SK-N-SH treated with all-trans-retinoic acid at 6 μM for 48 hours (cell line): ENCODE results near the gene RAP1GAP.

Experiments used
- ATAC-seq: fragments of 200-7000 bp; cut with Tn5 transposase; 3 replicates; pipeline ENCODE4 v1.9.1; 2020; ENCODE audit warnings: mild to moderate bottlenecking, moderate library complexity
- ARNTL ChIP-seq: fragments of 450-650 bp; formaldehyde crosslinking; IDR thresholded peaks from 2 replicates; pipeline ENCODE4 v1.5.0; 2020; ENCODE audit warnings: low read depth, mild to moderate bottlenecking, moderate library complexity, borderline replicate concordance
- CSDC2 ChIP-seq: fragments of 250-450 bp; sonication (Bioruptor Pico); IDR thresholded peaks from 2 replicates; pipeline ENCODE4 v1.5.0; 2020; ENCODE audit warnings: mild to moderate bottlenecking, moderate library complexity
- CSRNP3 ChIP-seq: fragments of 250-450 bp; sonication (Bioruptor Pico); IDR thresholded peaks from 2 replicates; pipeline ENCODE4 v1.5.1; 2021; ENCODE audit warnings: mild to moderate bottlenecking, moderate library complexity
- ESRRG ChIP-seq: fragments of 250-450 bp; sonication (Bioruptor Pico); IDR thresholded peaks from 2 replicates; pipeline ENCODE4 v1.6.1; 2021; ENCODE audit warnings: mild to moderate bottlenecking
- GLIS3 ChIP-seq: fragments of 250-450 bp; sonication (Bioruptor Pico); IDR thresholded peaks from 2 replicates; pipeline ENCODE4 v1.5.0; 2020; ENCODE audit warnings: mild to moderate bottlenecking, moderate library complexity
- ISL1 ChIP-seq: fragments of 250-450 bp; sonication (Bioruptor Pico); IDR thresholded peaks from 2 replicates; pipeline ENCODE4 v2.1.2; 2022; ENCODE audit warnings: mild to moderate bottlenecking, moderate library complexity
- OSR1 ChIP-seq: fragments of 250-450 bp; sonication (Bioruptor Pico); IDR thresholded peaks from 2 replicates; pipeline ENCODE4 v1.8.0; 2022; ENCODE audit warnings: moderate library complexity, mild to moderate bottlenecking, inconsistent platforms
- PATZ1 ChIP-seq: fragments of 250-450 bp; sonication (Bioruptor Pico); IDR thresholded peaks from 2 replicates; pipeline ENCODE4 v1.8.0; 2020; ENCODE audit warnings: mild to moderate bottlenecking, moderate library complexity, borderline replicate concordance
- PPARA ChIP-seq: fragments of 250-450 bp; sonication (Bioruptor Pico); IDR thresholded peaks from 2 replicates; pipeline ENCODE4 v1.5.0; 2020; ENCODE audit warnings: mild to moderate bottlenecking, borderline replicate concordance
- SNAI2 ChIP-seq: fragments of 250-450 bp; sonication (Bioruptor Pico); IDR thresholded peaks from 2 replicates; pipeline ENCODE4 v1.5.0; 2020; ENCODE audit warnings: mild to moderate bottlenecking, moderate library complexity
- TCF4 ChIP-seq: fragments of 250-450 bp; sonication (Bioruptor Pico); IDR thresholded peaks from 2 replicates; pipeline ENCODE4 v1.8.0; 2021; ENCODE audit warnings: mild to moderate bottlenecking, moderate library complexity, borderline replicate concordance
- TOX ChIP-seq: fragments of 250-450 bp; sonication (Bioruptor Pico); IDR thresholded peaks from 2 replicates; pipeline ENCODE4 v1.8.0; 2021; ENCODE audit warnings: mild to moderate bottlenecking, moderate library complexity, borderline replicate concordance
- TSHZ2 ChIP-seq: fragments of 250-450 bp; sonication (Bioruptor Pico); IDR thresholded peaks from 2 replicates; pipeline ENCODE4 v1.5.0; 2020; ENCODE audit warnings: mild to moderate bottlenecking, moderate library complexity
- ZC3H10 ChIP-seq: fragments of 250-450 bp; sonication (Bioruptor Pico); IDR thresholded peaks from 2 replicates; pipeline ENCODE4 v1.5.1; 2021; ENCODE audit warnings: mild to moderate bottlenecking, moderate library complexity
- ZFP3 ChIP-seq: fragments of 250-450 bp; sonication (Bioruptor Pico); IDR thresholded peaks from 2 replicates; pipeline ENCODE4 v1.5.0; 2020; ENCODE audit warnings: mild to moderate bottlenecking, moderate library complexity
- ZNF565 ChIP-seq: fragments of 450-650 bp; formaldehyde crosslinking; conservative IDR thresholded peaks from 2 replicates; pipeline ENCODE4 v1.5.0; 2020; ENCODE audit warnings: low read depth, mild to moderate bottlenecking, moderate library complexity
- ZNF8 ChIP-seq: fragments of 450-650 bp; formaldehyde crosslinking; IDR thresholded peaks from 2 replicates; pipeline ENCODE4 v1.5.0; 2020; ENCODE audit warnings: mild to moderate bottlenecking, moderate library complexity
- TF ChIP-seq, protein P1 (sequence below): fragments of 250-450 bp; sonication (Bioruptor Pico); IDR thresholded peaks from 2 replicates; pipeline ENCODE4 v1.5.1; 2020; ENCODE audit warnings: low read depth, mild to moderate bottlenecking, moderate library complexity
- TF ChIP-seq, protein P2 (sequence below): fragments of 250-450 bp; sonication (Bioruptor Pico); IDR thresholded peaks from 2 replicates; pipeline ENCODE4 v1.8.0; 2021; ENCODE audit warnings: low read depth, mild to moderate bottlenecking, moderate library complexity, borderline replicate concordance

The RAP1GAP gene

GRCh38 chr1:21707891-21708290 lies 38.7 kb upstream of the RAP1GAP start (continued):
- TF ChIP-seq, protein P1, sequence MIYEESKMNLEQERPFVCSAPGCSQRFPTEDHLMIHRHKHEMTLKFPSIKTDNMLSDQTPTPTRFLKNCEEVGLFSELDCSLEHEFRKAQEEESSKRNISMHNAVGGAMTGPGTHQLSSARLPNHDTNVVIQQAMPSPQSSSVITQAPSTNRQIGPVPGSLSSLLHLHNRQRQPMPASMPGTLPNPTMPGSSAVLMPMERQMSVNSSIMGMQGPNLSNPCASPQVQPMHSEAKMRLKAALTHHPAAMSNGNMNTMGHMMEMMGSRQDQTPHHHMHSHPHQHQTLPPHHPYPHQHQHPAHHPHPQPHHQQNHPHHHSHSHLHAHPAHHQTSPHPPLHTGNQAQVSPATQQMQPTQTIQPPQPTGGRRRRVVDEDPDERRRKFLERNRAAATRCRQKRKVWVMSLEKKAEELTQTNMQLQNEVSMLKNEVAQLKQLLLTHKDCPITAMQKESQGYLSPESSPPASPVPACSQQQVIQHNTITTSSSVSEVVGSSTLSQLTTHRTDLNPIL (CRISPR knock-in tag), result no peak
- TF ChIP-seq CSRNP3 (CRISPR knock-in tag) (no peak), ZNF565 (CRISPR knock-in tag) (no peak), TCF4 (CRISPR knock-in tag) (no peak)
- TF ChIP-seq, protein P2, sequence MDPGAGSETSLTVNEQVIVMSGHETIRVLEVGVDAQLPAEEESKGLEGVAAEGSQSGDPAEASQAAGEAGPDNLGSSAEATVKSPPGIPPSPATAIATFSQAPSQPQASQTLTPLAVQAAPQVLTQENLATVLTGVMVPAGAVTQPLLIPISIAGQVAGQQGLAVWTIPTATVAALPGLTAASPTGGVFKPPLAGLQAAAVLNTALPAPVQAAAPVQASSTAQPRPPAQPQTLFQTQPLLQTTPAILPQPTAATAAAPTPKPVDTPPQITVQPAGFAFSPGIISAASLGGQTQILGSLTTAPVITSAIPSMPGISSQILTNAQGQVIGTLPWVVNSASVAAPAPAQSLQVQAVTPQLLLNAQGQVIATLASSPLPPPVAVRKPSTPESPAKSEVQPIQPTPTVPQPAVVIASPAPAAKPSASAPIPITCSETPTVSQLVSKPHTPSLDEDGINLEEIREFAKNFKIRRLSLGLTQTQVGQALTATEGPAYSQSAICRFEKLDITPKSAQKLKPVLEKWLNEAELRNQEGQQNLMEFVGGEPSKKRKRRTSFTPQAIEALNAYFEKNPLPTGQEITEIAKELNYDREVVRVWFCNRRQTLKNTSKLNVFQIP (CRISPR knock-in tag), result no peak
- TF ChIP-seq, all 23 proteins: peak for 0

- TF ChIP-seq, protein P2 (CRISPR knock-in tag), result no peak
- TF ChIP-seq TOX (no peak), TSHZ2 (CRISPR knock-in tag) (no peak), PATZ1 (CRISPR knock-in tag) (no peak), ARNTL (CRISPR knock-in tag) (no peak), GLIS3 (no peak), ZNF565 (CRISPR knock-in tag) (no peak), CSRNP3 (CRISPR knock-in tag) (no peak), OSR1 (CRISPR knock-in tag) (no peak), ISL1 (CRISPR knock-in tag) (no peak), CSDC2 (CRISPR knock-in tag) (no peak), SNAI2 (CRISPR knock-in tag) (no peak), PPARA (CRISPR knock-in tag) (no peak), ZFP3 (CRISPR knock-in tag) (no peak), ZC3H10 (CRISPR knock-in tag) (no peak), ESRRG (no peak), ZNF8 (CRISPR knock-in tag) (no peak)
- TF ChIP-seq, protein P1 (CRISPR knock-in tag), result no peak
- TF ChIP-seq, all 23 proteins: peak for 0
- no peak for ATAC-seq
Observed at GRCh38 chr1:21707086-21707840, 38.1 kb upstream of the RAP1GAP start.
